Upper lobe of right lung (tissue), 1 donor: ENCODE data around the gene ZBTB9. TPM values are rescaled to one million over a fixed set of nuclear protein-coding genes. Genes with fewer than 3 reads are reported as not detected.
A peak's percentile ranks its signal among the peaks of the same experiment; 100 is the strongest.

Experiments used
- ATAC-seq: fragments of 200-7000 bp; cut with Tn5 transposase; one replicate; pipeline ENCODE4 v1.9.1; 2020; ENCODE audit warnings: mild to moderate bottlenecking, moderate library complexity
- DNase-seq: peaks from one replicate; pipeline ENCODE4 v3.0.0-alpha.2; 2020
- H3K27ac ChIP-seq: fragments of 200-600 bp; one replicate; pipeline ENCODE4 v1.8.0; 2022
- H3K27me3 ChIP-seq: fragments of 200-600 bp; one replicate; pipeline ENCODE4 v1.8.0; 2022; ENCODE audit warnings: mild to moderate bottlenecking
- H3K36me3 ChIP-seq: fragments of 200-600 bp; one replicate; pipeline ENCODE4 v1.8.0; 2022
- H3K4me1 ChIP-seq: fragments of 200-600 bp; one replicate; pipeline ENCODE4 v1.8.0; 2022
- H3K4me3 ChIP-seq: fragments of 200-600 bp; one replicate; pipeline ENCODE4 v1.8.0; 2022; ENCODE audit warnings: mild to moderate bottlenecking
- H3K9me3 ChIP-seq: fragments of 200-600 bp; one replicate; pipeline ENCODE4 v1.8.0; 2022
- intact Hi-C: fragments of 100-400 bp; cut with DNase I; formaldehyde crosslinking; loops from one replicate; pipeline ENCODE4 v1.11.0; 2022
- total RNA-seq: library from RNA; stranded (reverse); fragmentation: NEBNext Ultra II Directional; extraction: Animal tissue kit (Norgen Biotek cat#: 25700); gene quantifications from one replicate; pipeline ENCODE4 v1.2.1, GENCODE V29; 2021
- TF ChIP-seq, protein P1 (sequence below): fragments of 200-600 bp; IDR thresholded peaks from one replicate; pipeline ENCODE4 v1.8.0; 2022; ENCODE audit warnings: antibody characterized with exemption
- donor health status: DM: no; HTN: yes; CAD: no; lungs with severe emphysema.

The ZBTB9 gene
- total RNA-seq, 1 donor from 2014 or later = 5.8 TPM

DNA sequence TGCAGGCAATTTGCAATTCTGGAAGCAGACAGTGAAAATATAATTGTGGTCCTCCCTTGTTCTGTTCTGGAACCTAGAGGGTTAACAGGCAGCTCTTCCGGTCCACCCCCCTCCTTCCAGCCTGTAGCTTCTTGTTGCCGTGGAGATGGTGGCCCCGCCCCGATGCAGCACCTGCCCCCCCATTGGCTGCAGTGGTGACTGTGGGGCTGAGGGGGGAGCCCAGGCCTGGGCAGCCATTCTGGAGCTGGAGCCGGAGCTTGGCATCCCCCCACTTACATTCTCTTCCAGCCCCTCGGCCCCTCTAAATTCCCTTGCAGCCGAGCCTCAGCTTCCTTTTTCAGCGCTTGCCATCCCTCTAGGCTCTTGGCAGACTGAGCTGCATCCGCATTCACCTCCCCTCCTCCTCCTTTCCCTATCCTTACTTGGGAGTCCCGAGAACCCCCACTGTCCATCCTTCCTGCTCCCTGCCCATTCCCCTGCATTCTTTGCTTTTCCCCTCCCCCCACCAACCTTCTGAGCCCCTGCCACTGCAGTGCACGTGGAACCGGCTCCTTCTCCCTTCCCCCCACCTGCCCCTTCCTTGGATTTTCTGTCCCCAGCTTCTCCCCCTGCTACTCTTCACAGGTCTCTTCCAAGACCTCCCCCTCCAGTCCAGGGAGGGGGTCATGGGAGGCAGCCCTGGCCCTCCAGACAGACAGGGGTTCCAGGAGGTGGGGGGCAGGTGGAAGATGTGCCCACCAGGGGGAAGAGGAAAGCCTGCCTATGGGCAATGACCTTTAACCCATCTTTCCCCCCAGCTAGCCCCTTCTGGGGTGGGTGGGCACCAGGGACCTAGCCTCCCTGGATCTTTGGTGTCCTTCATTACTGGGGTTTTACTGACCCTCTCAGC, 23.1 kb upstream of the ZBTB9 start:
- no peak overlapping the region for H3K27ac ChIP-seq

GRCh38 chr6:33431880-33432541, 22.4 kb upstream of the ZBTB9 start:
- ATAC-seq = no peak
- Histone ChIP-seq H3K4me3 (no peak overlapping the region), H3K36me3 (peaks cover 17% of the 10 kb centered on the region), H3K4me1 (peaks cover 40% of the 10 kb centered on the region), H3K27ac (no peak overlapping the region), H3K9me3 (no peaks in the 10 kb centered on the region), H3K27me3 (no peaks in the 10 kb centered on the region)
- DNase-seq = no peak
- TF ChIP-seq, protein P1, sequence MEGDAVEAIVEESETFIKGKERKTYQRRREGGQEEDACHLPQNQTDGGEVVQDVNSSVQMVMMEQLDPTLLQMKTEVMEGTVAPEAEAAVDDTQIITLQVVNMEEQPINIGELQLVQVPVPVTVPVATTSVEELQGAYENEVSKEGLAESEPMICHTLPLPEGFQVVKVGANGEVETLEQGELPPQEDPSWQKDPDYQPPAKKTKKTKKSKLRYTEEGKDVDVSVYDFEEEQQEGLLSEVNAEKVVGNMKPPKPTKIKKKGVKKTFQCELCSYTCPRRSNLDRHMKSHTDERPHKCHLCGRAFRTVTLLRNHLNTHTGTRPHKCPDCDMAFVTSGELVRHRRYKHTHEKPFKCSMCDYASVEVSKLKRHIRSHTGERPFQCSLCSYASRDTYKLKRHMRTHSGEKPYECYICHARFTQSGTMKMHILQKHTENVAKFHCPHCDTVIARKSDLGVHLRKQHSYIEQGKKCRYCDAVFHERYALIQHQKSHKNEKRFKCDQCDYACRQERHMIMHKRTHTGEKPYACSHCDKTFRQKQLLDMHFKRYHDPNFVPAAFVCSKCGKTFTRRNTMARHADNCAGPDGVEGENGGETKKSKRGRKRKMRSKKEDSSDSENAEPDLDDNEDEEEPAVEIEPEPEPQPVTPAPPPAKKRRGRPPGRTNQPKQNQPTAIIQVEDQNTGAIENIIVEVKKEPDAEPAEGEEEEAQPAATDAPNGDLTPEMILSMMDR = no peak
- intact Hi-C loops = no loop called here

More for the DNA sequence above, 23.1 kb upstream of the ZBTB9 start:
- TF ChIP-seq, protein P1 = no peak
- Histone ChIP-seq H3K36me3 (peaks cover 10% of the 10 kb centered on the region), H3K4me1 (peaks cover 46% of the 10 kb centered on the region), H3K27me3 (no peaks in the 10 kb centered on the region), H3K9me3 (no peaks in the 10 kb centered on the region), H3K4me3 (no peak overlapping the region)
- intact Hi-C loops = no loop called here
- ATAC-seq = peak; percentile 51
- DNase-seq = no peak

DNA sequence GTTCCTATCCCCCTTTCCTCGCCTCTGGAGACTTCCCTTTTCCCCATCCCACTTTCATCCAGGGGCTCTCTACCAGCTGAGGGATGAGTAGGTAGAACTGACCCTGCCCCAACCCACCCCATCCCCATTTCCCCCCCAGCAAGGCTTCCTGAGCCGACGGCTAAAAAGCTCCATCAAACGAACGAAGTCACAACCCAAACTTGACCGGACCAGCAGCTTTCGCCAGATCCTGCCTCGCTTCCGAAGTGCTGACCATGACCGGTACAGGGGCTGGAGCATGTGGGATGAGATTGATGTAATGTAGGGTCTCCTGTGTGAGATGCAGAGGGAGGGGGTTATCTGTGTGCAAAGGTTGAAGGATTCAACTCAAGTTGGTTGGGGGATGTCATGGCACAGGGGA, 21.8 kb upstream of the ZBTB9 start:
- H3K9me3 ChIP-seq = no peaks in the 10 kb centered on the region
- H3K27me3 ChIP-seq = no peaks in the 10 kb centered on the region
- TF ChIP-seq, protein P1 = no peak
- no peak for ATAC-seq
- peaks cover 22% of the 10 kb centered on the region for H3K36me3 ChIP-seq
- H3K4me3 ChIP-seq = no peak overlapping the region
- H3K27ac ChIP-seq = no peak overlapping the region
- intact Hi-C loops = no loop called here
- DNase-seq = no peak
- H3K4me1 ChIP-seq = peaks cover 35% of the 10 kb centered on the region

DNA sequence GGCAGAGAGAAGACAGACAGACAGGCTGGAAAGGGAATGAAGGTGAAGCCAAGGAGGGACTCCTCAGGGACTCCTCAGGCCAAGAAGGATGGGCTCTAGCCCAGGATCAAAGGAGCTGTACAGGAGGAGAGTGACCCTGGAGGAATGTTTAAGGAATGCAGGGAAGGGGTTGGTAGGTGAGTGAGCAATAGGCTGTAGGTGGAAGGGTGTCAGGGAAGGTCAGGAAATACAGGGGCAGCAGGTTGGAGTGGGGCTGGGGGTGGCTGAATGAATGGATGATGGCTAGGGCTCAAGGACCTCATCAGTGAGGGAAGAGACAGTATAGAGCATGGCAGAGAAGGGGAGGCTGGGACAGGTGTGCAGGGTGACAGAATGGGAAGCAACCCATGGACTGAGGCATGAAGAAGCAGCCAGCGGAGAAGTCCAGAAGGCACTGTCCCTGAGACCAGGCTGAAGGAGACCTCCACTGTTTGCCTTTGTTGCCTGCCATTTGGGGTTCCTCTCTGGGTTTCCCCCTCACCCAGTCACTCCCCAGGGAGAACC, 21.3 kb upstream of the ZBTB9 start:
- Histone ChIP-seq H3K27me3 (no peaks in the 10 kb centered on the region), H3K9me3 (no peaks in the 10 kb centered on the region), H3K36me3 (peaks cover 23% of the 10 kb centered on the region), H3K27ac (no peak overlapping the region), H3K4me3 (no peak overlapping the region), H3K4me1 (peaks cover 35% of the 10 kb centered on the region)
- TF ChIP-seq, protein P1 = no peak
- intact Hi-C loops = no loop called here
- ATAC-seq = no peak
- DNase-seq = no peak

- H3K4me1 ChIP-seq = peaks cover 29% of the 10 kb centered on the region
- TF ChIP-seq, protein P1 = no peak
- ATAC-seq (no peak), DNase-seq (no peak)
- H3K27ac ChIP-seq = no peak overlapping the region
- H3K36me3 ChIP-seq = peaks cover 23% of the 10 kb centered on the region
- intact Hi-C loops = no loop called here
- no peaks in the 10 kb centered on the region for H3K27me3 ChIP-seq
- H3K9me3 ChIP-seq = no peaks in the 10 kb centered on the region
- H3K4me3 ChIP-seq = no peak overlapping the region
Measured at GRCh38 chr6:33433544-33434191, 20.7 kb upstream of the ZBTB9 start.
